Measurements from ENCODE around the gene CS.
"Not testable (repeated sequence)": the region's sequence is repeated elsewhere in the genome, so short reads cannot be mapped to it uniquely, and the experiment has no call there.

Gene CS

GRCh38 chr12:56317675-56318074 is 17.5 kb upstream of the CS start:
- no peak for DNase-seq

- peak; percentile 94 for DNase-seq
Observed at GRCh38 chr12:56315622-56316473, 15.7 kb upstream of the CS start, which contains the start of gene CNPY2. Gene CNPY2, minus strand, starts transcription at chr12:56315988. Its CDS starts 771 bp downstream, at chr12:56315217.

GRCh38 chr12:56315249-56315621 is 15.1 kb upstream of the CS start:
- no peak for DNase-seq

DNA sequence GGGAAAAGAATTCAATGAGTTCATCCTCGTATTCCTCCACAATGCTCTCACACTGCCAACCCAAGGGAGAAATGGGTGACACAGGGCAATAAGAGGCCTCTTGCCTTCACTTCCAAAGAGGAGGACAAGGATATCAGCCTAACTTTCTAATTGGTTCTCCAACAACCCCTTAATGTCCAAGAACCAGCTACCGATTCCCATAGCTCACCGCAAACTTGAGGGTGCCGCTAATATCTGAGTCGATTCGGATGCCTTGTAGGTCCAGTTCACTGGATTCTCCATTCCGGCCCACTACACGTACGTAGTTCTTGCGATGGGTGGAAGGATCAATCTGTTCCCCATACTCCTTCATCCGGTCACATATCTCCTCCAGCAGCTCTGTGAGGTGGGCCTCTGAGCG is 10.9 kb upstream of the CS start:
- no peak for DNase-seq

GRCh38 chr12:56308714-56309113 is 8.6 kb upstream of the CS start:
- no peak for DNase-seq

GRCh38 chr12:56307221-56307965 is 7.3 kb upstream of the CS start:
- DNase-seq = no peak

- no peak for DNase-seq
Observed at GRCh38 chr12:56304872-56305590, 4.9 kb upstream of the CS start.

- DNase-seq = no peak
Observed at GRCh38 chr12:56304276-56304675, 4.1 kb upstream of the CS start.

DNA sequence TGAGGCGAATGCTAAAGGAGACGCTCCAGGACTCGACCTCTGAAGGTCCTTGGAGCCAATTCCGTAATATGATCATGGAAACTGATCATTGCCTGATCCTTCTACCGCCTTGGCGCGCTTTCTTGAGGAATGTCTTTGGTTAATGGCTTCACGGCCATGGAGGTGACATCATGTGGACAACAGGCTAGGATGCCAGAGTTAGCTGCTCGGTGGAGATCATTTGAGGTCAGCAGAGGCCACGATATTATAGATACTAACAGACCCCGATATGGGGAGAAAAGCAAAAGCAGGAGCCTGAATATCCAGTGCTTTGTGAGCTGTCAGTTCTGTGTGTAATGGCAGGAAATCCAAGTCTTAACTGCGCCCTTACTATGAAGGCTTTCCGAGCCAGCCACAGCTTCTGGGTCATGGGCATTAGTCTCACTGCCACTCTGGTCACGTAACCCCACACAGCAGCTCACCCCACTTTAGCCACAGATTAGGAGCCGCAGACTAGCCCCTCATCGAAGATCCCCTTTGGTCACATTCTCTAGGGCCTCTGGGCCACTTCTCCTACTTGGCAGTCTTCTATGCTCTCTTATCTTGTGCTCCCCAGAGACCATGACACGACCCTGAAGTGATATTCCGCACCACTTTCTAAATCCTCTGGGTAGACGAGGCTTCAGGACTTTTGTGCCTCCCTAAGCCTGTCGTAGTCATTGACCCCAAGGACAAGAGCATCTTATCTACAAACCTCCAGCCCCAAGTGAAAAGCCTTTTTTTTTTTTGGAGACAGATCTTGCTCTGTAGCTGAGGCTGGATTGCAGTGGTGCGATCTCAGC is 724 bp upstream of the CS start:
- no peak for DNase-seq

DNA sequence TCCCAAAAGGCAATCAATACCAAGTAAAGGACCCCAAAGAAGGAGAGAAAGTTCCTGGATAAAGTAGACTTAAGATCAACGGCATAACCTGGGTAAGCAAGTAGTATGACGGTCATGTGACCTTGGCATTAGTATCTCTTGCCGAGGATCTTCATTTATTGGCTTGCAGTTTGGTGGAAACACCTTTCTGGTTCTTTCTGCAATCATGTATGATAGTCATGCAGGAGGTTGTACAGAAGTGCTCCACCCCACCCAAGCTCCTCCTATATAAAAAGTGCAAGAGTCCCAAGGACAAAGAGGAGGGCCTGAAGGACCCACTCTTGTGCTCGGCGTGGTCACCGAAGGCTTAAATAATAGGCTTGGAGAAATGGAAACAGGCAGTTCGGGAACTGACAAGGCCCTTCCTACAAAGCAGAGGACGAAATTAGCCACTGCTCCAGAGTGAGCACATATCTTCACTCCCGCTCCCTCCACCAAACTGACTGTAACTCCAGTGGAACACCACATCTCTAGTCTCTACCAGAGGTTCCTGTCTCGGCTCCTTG is 750 bp downstream of the CS start:
- DNase-seq = no peak

DNA sequence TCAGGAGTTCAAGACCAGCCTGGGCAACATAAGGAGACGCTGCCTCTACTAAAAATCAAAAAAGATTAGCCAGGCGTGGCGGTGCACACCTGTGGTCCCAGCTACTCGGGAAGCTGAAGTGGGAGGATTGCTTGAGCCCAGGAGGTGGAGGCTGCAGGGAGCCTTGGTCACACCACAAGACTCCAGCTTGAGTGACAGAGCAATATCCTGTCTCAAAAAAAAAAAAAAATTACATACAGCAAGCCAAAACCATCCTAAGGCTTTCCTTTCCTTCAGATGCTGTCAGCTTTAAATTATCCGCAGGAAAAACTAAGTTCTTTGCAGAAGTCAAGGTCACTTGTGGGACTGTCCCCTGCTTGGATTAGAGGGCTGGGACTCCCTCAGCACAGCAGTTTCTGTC is 1.3 kb downstream of the CS start:
- DNase-seq = no peak

- DNase-seq = no peak
Observed at GRCh38 chr12:56297400-56297799, 2.7 kb downstream of the CS start.

DNA sequence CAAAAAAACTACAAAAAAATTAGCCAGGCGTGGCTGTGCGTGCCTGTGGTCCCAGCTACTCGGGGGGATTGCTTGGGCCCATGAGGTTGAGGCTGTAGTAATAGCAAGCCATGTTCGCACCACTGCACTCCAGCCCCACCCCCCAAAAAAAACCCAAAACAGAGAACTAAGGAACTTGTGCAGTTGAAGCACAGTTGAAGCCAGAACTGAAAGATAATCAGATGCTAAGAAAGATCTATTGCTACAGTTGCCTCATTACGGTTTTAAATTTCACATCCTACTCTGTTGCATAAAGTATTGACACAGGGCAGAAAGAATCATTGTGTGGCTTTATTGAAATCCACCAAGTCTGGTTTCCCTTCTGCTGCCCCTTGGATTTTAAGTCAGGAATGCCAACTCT is 3.8 kb downstream of the CS start:
- no peak for DNase-seq

DNA sequence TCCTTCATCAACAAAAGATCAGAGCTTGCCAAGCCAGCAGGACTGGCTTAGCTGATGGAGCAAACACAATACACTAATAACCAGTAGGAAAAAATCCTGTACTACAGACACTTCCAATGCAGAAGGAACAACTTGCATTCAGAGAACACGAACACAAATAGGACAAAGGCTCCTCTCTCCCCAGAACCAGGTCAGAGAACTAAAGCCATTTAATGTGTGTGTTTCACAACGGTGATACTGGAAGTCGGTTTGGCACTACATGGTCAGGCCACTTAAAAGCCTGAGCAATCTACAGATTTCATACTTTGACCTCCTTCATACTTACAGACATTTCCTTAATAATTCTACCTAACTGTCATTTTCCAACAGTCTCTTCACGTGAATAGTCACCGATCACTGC is 6.3 kb downstream of the CS start:
- no peak for DNase-seq

- DNase-seq = no peak
Observed at GRCh38 chr12:56288705-56289387, 11.3 kb downstream of the CS start.

DNA sequence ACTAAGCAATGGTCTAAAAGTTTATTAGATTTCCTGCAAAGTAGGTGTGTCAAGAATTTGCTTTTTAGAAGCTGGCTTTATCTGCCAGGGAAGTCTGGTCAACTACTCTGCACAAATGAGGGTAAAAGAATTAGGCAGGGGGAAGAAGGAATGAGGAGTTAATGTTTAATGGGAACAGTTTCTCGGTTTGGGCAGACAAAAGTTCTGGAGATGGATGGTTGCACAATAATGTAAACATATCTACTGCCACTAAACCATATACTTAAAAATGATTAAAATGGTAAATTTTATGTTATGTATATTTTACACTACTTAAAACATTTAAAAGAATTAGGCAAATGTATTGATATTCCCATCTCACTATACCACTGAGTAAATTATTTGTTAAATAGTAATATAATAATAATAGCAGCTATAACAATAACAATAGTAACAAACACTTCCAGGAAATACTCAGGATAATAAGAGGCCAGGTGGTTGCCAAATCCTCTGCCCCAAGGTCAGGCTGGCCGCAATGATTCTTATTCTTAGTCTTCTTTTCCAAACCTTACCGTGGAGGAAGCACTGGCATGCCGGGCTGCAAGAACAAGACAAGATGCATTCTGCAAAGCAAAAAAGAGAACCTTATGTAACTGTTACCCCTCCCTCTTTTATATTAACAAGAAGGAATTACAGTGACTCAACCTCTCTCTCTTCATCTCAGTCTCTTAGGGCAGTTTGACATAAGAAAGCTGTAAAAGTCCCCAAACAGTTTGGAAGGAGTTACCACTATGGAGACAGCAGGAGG is 13.9 kb downstream of the CS start:
- no peak for DNase-seq

DNA sequence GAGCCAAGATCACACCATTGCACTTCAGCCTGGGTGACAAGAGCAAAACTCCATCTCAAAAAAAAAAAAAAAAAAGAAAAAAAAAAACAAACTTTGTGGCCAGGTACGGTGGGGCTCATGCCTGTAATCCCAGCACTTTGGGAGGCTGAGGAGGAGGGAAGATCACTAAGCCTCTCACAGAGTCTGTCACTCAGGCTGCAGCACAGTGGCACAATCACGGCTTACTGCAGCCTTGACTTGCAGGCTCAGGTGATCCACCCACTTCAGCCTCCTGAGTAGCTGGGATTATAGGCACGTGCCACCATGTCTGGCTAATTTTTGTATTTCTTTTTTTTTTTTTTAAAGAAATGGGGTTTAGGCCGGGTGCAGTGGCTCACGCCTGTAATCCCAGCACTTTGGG is 15.9 kb downstream of the CS start:
- not testable (repeated sequence) for DNase-seq

- DNase-seq = no peak
Observed at GRCh38 chr12:56282579-56282978, 17.6 kb downstream of the CS start.

DNA sequence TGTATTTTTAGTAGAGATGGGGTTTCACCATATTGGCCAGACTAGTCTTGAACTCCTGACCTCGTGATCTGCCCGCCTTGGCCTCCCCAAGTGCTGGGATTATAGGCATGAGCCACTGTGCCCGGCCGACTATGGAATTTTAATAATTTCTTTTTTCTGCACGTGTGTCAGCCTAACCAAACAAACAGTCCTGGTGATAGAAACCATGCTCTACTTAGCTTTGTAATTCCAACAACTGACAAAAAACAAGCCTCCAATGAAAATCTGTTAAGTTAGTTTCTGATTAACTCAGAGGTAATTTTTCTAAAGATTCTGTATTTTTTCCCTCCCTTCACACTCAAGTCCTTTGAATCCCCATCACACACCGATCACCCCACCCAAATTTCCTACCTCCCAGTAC is 18.1 kb downstream of the CS start:
- no peak for DNase-seq

DNA sequence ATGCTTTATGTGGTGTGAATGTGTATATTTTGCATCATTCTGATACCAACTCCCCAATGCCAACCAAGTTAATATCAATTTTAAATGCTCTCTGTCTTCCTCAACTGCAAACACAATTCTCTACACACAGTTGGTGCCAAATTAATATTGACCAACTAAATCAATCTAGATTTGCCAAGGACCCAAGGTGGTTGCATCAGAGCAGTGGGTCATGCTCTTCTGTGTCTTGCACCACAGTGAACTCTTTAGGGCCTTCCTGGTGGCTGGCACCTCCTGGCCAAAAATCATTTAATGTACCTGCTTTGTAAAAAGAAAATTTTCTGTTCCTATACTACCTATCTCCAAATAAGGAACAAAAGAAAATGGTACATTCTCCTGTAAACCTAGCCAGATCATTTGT is 19.3 kb downstream of the CS start:
- DNase-seq = no peak

- no peak for DNase-seq
Observed at GRCh38 chr12:56278905-56279304, 21.2 kb downstream of the CS start.

Measured in effector CD4-positive, alpha-beta T cell (primary cell).